Glomerular visceral epithelial cell (primary cell): Measurements from ENCODE around the gene SLC17A8.
"Not testable (repeated sequence)": the region's sequence is repeated elsewhere in the genome, so short reads cannot be mapped to it uniquely, and the experiment has no call there.

Experiments
- DNase-seq: peaks from one replicate; pipeline ENCODE4 v3.0.0-alpha.2; 2016; ENCODE audit errors: extremely low spot score

The SLC17A8 gene

DNA sequence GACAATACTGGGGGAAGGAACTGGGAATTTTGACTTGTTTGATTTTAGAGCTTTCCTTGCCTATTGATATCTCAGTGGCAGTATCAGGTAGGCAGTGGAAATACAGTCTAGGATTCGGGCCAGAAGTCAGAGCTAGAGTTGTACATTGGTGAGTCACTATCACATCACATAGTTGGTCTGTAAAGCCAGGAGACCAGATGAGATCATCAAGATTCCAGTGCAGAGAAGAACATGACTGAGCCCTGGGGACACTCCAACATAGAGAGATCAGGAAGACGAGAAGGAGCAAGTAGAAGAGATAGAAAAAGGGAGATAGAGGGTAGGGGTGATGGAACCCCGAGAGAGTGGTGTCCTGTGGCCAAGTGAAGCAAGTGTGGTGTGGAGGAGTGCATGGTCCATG is 70.2 kb downstream of the SLC17A8 start:
- DNase-seq, result peak; percentile 59

- DNase-seq, result not testable (repeated sequence)
These were observed 73.4 kb downstream of the SLC17A8 start for GRCh38 chr12:100430251-100430650.

- no peak for DNase-seq
These were observed 76.8 kb downstream of the SLC17A8 start for GRCh38 chr12:100433701-100434100.

GRCh38 chr12:100434177-100434576 is 77.3 kb downstream of the SLC17A8 start:
- no peak for DNase-seq

GRCh38 chr12:100435957-100436356 is 79.1 kb downstream of the SLC17A8 start:
- no peak for DNase-seq

DNA sequence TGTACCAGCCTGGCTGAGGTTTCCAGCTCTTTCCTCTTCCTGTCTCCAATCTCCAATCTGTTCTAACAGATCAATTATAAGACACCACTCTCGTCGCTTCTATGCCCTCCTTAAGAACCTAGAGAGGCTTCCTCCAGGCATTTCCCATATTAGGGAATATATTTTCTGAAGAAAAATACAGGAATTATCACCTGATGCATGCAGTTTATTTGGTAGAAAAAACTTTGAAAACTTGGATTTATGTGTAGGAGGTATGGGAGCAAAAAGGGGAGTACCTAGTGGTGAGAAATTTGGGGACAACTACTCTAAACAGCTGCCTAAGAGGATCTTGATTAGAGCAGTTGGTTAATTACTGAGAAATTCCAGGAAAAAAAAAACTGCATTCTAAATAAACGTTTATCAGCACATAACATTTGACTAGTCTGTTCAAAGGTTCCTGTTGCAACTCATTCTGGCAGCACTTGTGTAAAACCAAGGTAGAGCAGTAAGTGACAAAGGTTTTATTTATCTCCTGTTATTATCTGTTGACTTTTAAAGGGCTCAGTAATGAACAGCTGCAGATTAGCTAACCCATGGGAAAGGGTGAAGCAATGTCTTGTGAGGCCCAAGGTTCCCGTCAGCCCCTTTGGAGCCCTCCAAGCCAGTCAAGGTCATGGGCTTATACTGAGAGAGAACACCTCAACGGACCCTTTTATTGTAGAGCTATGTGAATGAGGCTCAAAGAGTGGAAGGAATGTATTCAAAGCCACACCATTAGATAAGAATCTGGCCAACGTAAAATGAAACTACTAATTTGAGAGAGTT is 80.4 kb downstream of the SLC17A8 start:
- no peak for DNase-seq

DNA sequence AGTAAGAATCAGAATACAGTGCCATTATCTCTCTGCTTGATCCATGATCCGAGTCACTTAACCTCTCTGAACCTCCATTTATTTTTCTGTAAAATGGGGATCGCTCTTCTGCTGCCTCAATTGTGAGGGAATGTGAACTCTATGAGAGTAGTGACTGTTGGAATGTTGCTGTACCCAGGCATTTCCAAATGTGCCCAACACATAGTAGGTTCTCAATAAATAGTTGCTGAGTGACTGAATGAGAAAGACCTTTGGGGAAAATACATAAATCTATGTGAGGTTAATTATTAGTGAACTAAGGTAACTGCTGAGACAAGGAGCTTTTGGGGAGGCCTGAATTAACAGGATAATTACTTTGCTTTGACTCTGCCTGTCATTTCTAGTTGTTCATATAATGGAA is 82.9 kb downstream of the SLC17A8 start:
- DNase-seq, result no peak

DNA sequence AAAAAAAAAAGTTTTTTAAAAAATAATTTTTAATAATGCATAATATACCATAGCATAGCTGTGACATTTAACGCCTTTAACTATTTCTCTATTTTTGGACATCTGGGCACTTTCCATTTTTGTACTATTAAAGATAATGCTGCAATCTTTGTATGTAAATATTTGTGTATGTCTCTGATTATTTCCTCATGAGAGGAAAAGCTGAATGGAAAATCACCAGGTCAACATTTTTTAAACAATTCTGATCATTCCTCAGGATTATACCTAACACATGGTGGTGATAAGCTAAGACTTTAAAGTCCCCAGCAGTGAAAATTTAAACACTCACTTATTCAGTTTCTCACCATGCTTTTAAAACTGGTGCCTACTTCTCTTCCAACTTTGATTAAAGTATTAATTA is 85.5 kb downstream of the SLC17A8 start:
- DNase-seq, result no peak

- DNase-seq, result no peak
These were observed 86.6 kb downstream of the SLC17A8 start for GRCh38 chr12:100443434-100443833.

DNA sequence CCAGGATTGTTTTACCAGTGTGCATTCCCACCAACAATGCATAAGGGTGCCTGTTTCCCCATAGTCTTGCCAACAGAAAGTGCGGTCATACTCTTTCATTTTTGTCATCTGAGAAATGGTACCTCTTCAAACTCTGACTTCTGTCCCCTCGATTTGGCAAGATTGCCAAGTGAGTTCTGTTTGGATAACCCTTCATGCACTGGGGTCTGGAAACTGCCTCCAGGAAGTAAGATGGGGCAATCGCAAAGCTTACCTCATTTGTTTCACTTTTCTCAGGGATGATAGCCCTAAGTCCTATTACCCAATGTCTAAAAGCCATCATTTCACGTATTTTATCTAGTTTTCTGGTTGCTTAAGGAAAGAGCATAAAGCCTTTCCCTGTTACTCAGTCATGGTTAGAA is 88.2 kb downstream of the SLC17A8 start:
- DNase-seq, result no peak

- DNase-seq, result no peak
These were observed 90.5 kb downstream of the SLC17A8 start for GRCh38 chr12:100447381-100447780.

DNA sequence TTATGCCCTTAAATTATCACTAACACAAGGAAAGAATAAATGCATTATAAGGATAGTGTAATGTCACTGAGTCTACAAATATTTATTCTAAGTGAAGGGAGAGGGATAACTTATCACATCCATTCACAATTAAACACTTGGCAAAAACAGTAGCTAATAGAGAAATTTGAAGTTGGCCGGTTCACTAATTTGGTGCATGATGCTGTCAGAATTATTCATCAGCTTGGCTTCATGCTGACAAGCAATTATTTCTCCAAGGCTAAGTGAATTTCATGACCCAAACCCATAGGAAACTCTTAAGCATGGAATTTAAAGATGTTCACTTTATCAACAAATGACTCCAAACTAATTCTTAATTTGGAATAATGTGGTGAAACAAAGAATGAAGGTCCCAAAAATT is 91.8 kb downstream of the SLC17A8 start:
- DNase-seq, result no peak

GRCh38 chr12:100450735-100451134 is 93.9 kb downstream of the SLC17A8 start:
- no peak for DNase-seq

DNA sequence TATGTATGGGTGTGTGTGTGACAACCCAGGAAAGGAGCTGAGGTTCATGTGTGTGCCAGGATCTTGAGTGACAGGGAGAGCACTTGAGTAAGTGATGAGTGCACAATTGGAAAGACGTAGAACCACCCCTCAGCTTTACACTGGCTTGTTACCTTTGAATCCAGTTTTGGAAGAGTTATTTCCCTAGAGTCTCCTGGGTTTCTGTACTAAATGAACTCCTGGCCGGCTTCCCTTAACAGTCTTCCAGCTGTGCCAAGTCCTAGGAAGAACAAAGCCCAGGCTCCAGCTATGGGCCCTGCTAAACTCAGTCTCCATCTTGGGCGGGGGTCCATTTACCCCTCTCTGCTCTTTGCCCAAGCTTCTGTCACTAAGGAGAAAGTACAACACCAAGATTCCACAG is 97.1 kb downstream of the SLC17A8 start:
- DNase-seq, result no peak

GRCh38 chr12:100455896-100456295 is 99.0 kb downstream of the SLC17A8 start:
- no peak for DNase-seq

- DNase-seq, result no peak
These were observed 101.3 kb downstream of the SLC17A8 start for GRCh38 chr12:100458191-100458590.

DNA sequence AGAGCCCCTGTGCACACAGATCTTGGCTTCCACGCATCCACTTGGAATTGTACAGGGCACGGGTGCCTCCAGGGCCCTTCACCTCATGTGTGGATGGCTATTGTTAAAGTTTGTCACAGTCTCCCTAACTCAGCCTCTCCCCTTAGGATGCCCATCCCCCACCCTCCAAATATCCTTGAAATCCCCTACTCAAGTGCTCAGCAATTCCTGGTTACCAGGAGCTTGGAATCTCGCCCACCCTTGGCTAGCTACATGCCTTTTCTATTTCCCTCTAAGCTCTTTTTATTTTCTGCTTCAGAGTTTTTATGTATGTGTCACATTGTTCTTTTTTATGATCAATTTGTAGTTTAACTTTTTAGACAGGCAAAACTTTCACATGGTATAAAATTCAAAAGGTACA is 103.8 kb downstream of the SLC17A8 start:
- DNase-seq, result no peak

DNA sequence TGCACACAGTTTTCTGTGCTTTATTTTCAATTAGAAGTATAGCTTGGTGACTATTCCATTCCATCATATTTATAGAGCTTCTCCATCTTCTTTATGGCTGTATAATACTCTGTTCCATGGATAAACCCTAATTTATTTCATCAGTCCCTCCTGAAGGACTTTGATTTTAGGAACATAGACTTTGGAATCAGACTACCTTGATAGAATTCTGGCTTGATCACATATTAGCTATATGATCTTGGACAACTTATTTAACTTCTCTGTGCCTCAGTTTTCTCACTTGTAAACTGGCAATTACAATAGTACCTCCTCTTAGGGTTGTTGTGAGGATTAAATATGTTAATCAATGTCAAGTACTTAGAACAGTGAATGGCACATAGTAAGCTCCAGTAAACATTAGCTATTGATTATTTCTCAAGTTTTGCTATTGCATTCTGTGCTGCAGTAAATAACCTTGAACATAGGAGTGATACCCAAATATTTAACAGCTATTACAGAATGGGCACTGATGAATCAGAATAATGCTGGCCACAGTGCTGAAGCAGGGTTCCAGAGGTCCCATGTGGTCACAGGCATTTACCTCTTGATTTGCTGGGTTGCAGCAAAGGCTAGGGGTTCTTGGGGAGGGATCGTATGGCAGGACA is 104.6 kb downstream of the SLC17A8 start:
- DNase-seq, result no peak

DNA sequence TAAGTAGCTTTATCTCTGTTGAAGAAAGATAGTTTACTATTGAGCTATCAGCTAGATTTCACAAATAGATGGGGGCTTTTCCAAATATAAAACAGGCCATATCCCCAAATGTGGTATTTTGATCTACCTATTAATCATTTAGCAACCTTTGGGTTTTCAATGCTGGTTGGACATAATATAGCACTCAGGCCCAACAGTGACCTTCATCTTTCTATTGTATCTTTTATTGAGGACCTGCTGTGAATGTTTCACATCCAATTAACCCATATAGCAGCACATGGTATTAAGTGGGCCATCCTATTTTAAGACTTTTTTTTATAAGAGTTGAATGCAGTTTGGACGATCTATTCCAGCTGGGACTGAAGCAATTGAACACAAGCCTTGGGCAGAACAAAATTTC is 106.8 kb downstream of the SLC17A8 start:
- DNase-seq, result no peak

DNA sequence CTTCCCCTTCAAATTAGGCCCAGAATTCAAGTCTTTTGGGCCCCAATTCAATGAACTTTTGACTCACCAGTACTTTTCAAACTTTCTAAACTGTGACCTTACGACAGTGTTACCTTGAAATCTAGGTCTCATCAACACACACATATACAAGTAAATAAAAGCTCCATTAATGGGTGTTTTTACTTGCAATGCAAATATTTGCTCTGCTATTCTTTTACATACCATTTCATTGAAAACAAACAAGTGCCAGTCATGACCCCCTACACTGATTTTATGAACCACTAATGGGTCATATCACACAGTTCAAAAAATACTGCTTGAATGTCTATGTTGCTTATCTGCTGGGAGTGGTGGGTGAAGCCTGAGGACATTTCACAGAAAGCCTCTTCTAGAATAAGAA is 107.7 kb downstream of the SLC17A8 start:
- no peak for DNase-seq

DNA sequence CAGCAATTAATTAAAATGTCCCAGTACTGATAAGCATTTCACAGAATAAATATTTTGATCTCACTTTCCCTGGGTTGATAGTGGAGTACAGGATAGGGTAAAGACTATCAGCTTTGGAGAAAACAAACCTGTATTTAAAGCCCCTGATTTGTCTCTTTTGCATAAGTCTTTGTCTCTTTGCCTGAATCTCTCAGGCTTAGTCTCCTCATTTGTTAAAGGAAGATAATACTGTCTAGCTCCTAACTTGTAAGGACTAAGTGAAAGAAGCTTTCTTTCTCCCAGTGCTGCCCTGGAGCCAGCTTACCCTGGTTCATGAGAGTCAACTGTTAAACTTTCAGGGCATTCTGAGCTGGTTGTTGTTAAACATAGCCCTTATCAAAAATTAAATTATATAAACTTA is 111.3 kb downstream of the SLC17A8 start:
- DNase-seq, result no peak
